Measurements from ENCODE around the gene PRELP.

PRELP gene

GRCh38 chr1:203462143-203462542 is 13.5 kb upstream of the PRELP start:
- H3K4me3 ChIP-seq (replicated peaks; ENCODE audit: low read depth, low read length) = no peak overlapping the region
- no peaks in the 10 kb centered on the region for H3K36me3 ChIP-seq (ENCODE audit: control insufficient read depth, insufficient read depth, low read length)
- DNase-seq (ENCODE audit: extremely low read depth, insufficient read length) = no peak
- no peaks in the 10 kb centered on the region for H3K27me3 ChIP-seq (replicated peaks; ENCODE audit: control insufficient read depth, insufficient read depth, low read length)
- TF ChIP-seq, protein P1, sequence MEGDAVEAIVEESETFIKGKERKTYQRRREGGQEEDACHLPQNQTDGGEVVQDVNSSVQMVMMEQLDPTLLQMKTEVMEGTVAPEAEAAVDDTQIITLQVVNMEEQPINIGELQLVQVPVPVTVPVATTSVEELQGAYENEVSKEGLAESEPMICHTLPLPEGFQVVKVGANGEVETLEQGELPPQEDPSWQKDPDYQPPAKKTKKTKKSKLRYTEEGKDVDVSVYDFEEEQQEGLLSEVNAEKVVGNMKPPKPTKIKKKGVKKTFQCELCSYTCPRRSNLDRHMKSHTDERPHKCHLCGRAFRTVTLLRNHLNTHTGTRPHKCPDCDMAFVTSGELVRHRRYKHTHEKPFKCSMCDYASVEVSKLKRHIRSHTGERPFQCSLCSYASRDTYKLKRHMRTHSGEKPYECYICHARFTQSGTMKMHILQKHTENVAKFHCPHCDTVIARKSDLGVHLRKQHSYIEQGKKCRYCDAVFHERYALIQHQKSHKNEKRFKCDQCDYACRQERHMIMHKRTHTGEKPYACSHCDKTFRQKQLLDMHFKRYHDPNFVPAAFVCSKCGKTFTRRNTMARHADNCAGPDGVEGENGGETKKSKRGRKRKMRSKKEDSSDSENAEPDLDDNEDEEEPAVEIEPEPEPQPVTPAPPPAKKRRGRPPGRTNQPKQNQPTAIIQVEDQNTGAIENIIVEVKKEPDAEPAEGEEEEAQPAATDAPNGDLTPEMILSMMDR (IDR thresholded peaks at IDR 0.05; ENCODE audit: insufficient read depth, low read length, poor library complexity, severe bottlenecking) = no peak

GRCh38 chr1:203462878-203463277 is 12.7 kb upstream of the PRELP start:
- Histone ChIP-seq H3K4me3 (replicated peaks; ENCODE audit: low read depth, low read length) (no peak overlapping the region), H3K36me3 (ENCODE audit: control insufficient read depth, insufficient read depth, low read length) (no peaks in the 10 kb centered on the region), H3K27me3 (replicated peaks; ENCODE audit: control insufficient read depth, insufficient read depth, low read length) (no peaks in the 10 kb centered on the region)
- no peak for DNase-seq (ENCODE audit: extremely low read depth, insufficient read length)
- TF ChIP-seq, protein P1 (IDR thresholded peaks at IDR 0.05; ENCODE audit: insufficient read depth, low read length, poor library complexity, severe bottlenecking) = no peak

- Histone ChIP-seq H3K36me3 (ENCODE audit: control insufficient read depth, insufficient read depth, low read length) (no peaks in the 10 kb centered on the region), H3K27me3 (replicated peaks; ENCODE audit: control insufficient read depth, insufficient read depth, low read length) (no peaks in the 10 kb centered on the region), H3K4me3 (replicated peaks; ENCODE audit: low read depth, low read length) (no peak overlapping the region)
- TF ChIP-seq, protein P1 (IDR thresholded peaks at IDR 0.05; ENCODE audit: insufficient read depth, low read length, poor library complexity, severe bottlenecking) = peak; percentile 25
- DNase-seq (ENCODE audit: extremely low read depth, insufficient read length) = no peak
These were observed 12.0 kb upstream of the PRELP start for GRCh38 chr1:203463469-203464062.

DNA sequence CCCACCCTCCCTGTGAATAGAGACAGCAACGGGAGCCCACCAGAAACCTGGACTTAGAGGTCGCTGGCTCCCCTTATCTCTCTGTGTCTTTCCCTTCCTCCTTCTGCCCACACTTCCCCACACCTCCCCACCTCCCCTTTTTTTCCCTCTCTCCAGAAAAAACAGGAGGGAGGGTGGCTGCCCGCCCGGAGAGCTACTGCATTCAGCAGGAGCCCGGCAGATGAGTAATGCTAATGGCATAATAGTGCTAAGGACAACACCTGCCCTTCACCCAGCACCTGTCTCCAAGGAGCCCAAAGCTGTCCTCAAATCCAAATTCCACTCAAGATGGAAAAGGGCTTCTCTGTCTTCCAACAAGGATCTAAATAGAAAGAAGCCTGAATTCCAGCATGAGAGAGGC is 11.4 kb upstream of the PRELP start:
- H3K36me3 ChIP-seq (ENCODE audit: control insufficient read depth, insufficient read depth, low read length) = no peaks in the 10 kb centered on the region
- no peak overlapping the region for H3K4me3 ChIP-seq (replicated peaks; ENCODE audit: low read depth, low read length)
- DNase-seq (ENCODE audit: extremely low read depth, insufficient read length) = no peak
- TF ChIP-seq, protein P1 (IDR thresholded peaks at IDR 0.05; ENCODE audit: insufficient read depth, low read length, poor library complexity, severe bottlenecking) = no peak
- no peaks in the 10 kb centered on the region for H3K27me3 ChIP-seq (replicated peaks; ENCODE audit: control insufficient read depth, insufficient read depth, low read length)

DNA sequence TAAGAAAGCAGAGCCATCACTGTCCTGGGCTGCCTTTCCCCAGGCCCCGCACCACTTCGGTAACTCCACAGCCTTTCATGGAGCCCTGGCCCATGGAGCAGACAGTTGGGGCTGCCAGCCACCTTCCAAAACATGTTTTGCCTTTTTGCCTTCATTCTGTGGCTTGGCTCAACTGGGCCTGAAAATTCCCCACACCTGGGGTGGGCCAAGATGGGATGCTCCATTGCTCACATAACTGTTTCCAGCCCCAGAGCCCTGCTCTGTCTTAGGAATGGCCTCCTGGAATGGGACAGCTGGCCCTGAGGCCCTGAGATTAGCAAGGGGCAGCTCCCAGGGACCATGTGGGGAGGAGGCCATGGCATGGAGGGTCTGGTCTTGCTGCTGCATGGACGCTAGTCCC is 10.9 kb upstream of the PRELP start:
- no peak for DNase-seq (ENCODE audit: extremely low read depth, insufficient read length)
- TF ChIP-seq, protein P1 (IDR thresholded peaks at IDR 0.05; ENCODE audit: insufficient read depth, low read length, poor library complexity, severe bottlenecking) = no peak
- Histone ChIP-seq H3K36me3 (ENCODE audit: control insufficient read depth, insufficient read depth, low read length) (no peaks in the 10 kb centered on the region), H3K4me3 (replicated peaks; ENCODE audit: low read depth, low read length) (no peak overlapping the region), H3K27me3 (replicated peaks; ENCODE audit: control insufficient read depth, insufficient read depth, low read length) (no peaks in the 10 kb centered on the region)
